ENCODE measurements around the gene RPTOR. TPM values are rescaled to one million over a fixed set of nuclear protein-coding genes. Genes with fewer than 3 reads are reported as not detected.

Gene RPTOR
- total RNA-seq, 1 experiment from 2014 or later, result 19.8 TPM

GRCh38 chr17:81000631-81001357, 456.2 kb downstream of the RPTOR start:
- no peak for DNase-seq (ENCODE audit: low read depth)
- in situ Hi-C loops (cut with HindIII; ENCODE audit: low pct_unique_long_range_greater_than_20kb, low sequenced_read_pairs), result no loop called here

DNA sequence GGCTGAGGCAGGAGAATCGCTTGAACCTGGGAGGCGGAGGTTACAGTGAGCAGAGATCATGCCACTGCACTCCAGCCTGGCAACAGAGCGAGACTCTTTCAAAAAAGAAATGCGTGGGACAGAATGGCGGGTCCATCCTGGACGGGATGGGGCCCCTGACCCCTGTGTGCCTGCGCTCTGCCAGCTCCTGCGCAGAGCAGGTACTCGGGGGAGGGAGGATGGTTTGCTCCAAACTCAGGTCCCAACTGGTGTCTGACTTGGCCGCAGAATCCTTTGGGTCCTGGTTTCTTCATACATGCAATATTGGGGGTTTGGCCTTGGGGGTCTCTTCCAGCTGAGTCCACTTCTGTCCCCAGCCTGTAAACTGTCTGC, 457.4 kb downstream of the RPTOR start:
- DNase-seq (ENCODE audit: low read depth), result no peak

DNA sequence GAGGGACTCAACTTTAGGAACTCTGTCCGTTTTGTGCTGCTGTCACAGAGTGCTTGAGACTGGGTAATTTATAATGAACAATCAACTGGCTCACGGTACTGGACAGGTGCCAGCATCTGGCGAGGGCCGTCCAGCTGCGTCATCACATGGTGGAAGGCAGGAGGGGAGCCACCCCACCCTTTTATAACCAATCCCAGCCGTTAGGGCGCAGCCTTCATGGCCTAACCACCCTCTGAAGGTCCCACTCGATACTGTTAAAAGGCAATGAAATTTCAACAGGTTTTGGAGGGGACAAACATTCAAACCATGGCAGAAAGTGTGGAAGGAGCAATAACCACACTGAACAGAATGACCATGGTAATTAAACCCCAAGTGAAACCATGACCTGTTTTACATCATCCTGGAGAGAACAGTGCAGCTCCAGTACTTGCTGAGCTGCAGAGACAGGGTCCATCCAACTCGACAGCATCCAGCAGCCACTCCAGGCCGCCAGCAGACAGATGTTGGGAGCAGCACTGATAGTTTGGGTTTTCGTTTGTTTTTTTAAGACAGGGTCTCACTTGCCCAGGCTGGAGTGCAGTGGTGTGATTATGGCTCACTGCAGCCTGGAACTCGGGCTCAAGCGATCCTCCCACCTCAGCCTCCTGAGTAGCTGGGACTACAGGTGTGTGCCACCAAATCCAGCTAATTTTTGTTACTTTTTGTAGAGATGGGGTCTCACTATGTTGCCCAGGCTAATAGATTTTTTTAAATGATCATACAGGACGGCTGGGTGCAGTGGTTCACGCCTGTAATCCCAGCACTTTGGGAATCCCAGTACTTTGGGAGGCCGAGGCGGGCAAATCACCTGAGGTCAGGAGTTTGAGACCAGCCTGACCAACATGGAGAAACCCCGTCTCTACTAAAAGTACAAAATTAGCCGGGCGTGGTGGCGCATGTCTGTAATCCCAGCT, 458.0 kb downstream of the RPTOR start:
- DNase-seq (ENCODE audit: low read depth), result peak; percentile 50
- in situ Hi-C loops (cut with HindIII; ENCODE audit: low pct_unique_long_range_greater_than_20kb, low sequenced_read_pairs), result no loop called here

More for the DNA sequence above, 457.4 kb downstream of the RPTOR start:
- in situ Hi-C loops (cut with HindIII; ENCODE audit: low pct_unique_long_range_greater_than_20kb, low sequenced_read_pairs), result no loop called here

DNA sequence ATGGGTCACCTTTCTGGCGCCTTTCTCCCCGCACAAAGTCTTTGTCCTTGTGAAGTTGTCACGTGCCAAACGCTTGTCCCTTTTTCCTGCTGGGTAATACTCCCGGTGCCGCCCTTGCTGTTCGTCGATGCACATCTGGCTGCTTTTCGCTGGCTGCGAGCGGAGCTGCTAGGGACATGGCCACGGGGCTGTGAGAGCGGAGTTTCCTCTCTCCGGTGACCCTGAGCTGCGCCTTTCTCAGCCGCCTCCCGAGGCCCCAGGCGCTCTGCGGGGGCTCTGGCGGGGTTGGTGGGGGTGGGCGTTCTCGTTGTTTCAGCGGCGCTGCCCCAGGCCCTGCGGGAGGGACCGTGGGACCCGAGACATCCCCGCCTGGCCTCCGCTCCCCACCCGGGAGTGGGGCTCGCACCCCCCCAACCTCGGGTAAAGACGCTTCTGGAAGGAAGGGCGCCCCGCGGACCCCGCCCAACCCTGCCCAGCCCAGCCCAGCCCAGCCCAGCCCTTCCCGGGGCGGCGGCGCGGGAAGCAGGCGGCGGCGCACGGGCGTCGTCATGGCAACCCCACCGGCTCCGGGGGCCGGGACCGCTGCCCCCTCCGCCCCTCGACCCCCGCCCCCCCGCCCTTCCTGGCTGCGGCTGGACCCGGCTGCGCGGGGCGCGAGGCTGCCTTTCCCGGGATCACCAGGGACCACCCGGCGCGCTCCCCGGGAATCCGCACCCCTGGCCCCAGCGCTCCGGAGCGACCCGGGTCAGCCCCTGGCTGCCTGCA, 459.3 kb downstream of the RPTOR start:
- in situ Hi-C loops (cut with HindIII; ENCODE audit: low pct_unique_long_range_greater_than_20kb, low sequenced_read_pairs), result no loop called here
- DNase-seq (ENCODE audit: low read depth), result no peak

- in situ Hi-C loops (cut with HindIII; ENCODE audit: low pct_unique_long_range_greater_than_20kb, low sequenced_read_pairs), result no loop called here
Measured at GRCh38 chr17:81006891-81007290, 462.3 kb downstream of the RPTOR start.

DNA sequence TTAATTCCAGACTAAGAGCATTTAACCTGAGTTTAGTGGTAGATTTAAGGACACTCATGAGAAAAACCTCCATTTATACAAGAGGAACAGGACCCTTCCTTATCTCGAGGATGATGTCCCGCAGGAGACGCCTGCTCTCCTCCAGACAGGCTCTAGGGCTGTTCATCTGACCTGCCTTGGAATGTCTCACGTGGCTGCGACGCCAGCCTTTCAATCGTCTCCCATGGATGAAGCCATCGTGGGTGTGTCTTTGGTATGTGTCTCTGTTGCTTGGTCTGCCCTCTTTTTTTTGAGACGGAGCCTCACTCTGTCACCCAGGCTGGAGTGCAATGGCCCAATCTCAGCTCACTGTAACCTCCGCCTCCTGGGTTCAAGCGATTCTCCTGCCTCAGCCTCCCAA, 463.5 kb downstream of the RPTOR start:
- DNase-seq (ENCODE audit: low read depth), result no peak
- in situ Hi-C loops (cut with HindIII; ENCODE audit: low pct_unique_long_range_greater_than_20kb, low sequenced_read_pairs), result no loop called here

More at GRCh38 chr17:81006891-81007290, 462.3 kb downstream of the RPTOR start:
- DNase-seq (ENCODE audit: low read depth), result no peak

DNA sequence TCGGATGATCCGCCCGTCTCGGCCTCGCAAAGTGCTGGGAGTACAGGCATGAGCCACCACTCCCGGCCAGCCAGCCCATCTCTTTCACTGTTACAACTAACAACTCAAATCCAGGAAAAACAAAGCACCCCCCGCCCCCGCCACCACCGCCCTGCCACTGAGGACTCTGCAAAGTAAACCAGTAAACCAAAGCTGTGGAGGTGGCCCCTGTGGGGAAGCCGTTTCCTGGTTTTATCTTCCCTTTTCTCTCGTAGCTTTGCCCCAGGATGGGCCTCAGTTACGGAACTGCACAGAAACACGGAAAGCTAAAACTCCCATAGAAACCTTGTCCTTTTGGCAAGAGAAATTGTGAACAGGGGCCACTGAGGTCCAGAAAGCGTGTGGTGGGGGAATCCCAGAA, 464.5 kb downstream of the RPTOR start:
- in situ Hi-C loops (cut with HindIII; ENCODE audit: low pct_unique_long_range_greater_than_20kb, low sequenced_read_pairs), result no loop called here
- DNase-seq (ENCODE audit: low read depth), result no peak

- in situ Hi-C loops (cut with HindIII; ENCODE audit: low pct_unique_long_range_greater_than_20kb, low sequenced_read_pairs), result no loop called here
- DNase-seq (ENCODE audit: low read depth), result no peak
Measured at GRCh38 chr17:81010935-81011334, 466.3 kb downstream of the RPTOR start.

DNA sequence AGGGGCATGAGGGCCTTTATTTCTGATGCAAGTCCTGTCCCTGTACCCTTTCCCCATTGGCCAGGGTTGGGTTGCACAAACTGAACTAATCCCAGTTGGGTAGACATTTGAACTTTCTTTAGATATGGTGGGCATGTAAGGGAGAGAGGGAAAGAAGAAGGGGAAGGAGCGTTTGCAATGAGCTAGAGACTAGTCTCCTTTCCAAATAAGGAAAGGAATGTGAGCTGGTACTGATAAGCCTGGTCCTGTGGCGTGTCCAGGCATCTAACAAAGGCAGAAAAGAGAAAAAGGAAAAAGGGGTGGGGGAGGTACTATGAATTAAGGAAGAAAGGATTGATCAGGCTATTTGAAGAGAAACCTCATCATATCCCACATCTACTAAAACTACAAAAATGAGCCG, 467.3 kb downstream of the RPTOR start:
- DNase-seq (ENCODE audit: low read depth), result no peak
- in situ Hi-C loops (cut with HindIII; ENCODE audit: low pct_unique_long_range_greater_than_20kb, low sequenced_read_pairs), result no loop called here

GRCh38 chr17:81012574-81013447, 468.2 kb downstream of the RPTOR start:
- in situ Hi-C loops (cut with HindIII; ENCODE audit: low pct_unique_long_range_greater_than_20kb, low sequenced_read_pairs), result no loop called here
- DNase-seq (ENCODE audit: low read depth), result no peak

DNA sequence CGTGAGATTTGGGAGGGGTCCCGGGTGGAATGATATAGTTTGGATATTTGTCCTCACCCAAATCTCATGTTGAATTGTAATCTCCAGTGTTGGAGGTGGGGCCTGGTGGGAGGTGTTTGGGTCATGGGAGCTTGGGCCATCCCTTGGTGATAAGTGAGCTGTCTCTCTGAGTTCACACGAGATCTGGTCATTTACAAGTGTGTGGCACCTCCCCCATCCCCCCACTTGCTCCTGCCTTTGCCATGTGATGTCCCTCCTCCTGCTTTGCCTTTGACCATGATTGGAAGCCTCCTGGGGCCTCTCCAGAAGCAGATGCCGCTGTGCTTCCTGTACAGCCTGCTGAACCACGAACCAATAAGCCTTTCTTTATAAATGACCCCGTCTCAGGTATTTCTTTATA, 469.0 kb downstream of the RPTOR start:
- DNase-seq (ENCODE audit: low read depth), result no peak
- in situ Hi-C loops (cut with HindIII; ENCODE audit: low pct_unique_long_range_greater_than_20kb, low sequenced_read_pairs), result no loop called here

DNA sequence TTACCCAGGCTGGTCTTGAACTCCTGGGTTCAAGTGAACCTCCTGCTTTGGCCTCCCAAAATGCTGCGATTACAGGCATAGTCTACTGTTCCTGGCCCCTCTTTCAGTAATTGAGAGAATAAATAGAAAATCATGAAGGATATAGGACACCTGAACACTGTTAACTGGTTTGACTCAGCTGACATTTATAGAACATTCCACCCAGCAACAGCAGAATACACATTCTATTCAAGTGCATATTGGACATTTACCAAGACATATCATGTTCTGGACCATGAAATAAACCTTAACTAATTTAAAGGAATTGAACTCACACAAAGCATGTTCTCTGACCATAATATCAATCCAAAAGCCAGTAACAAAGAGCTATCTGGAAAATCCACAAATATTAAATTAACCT, 470.5 kb downstream of the RPTOR start:
- in situ Hi-C loops (cut with HindIII; ENCODE audit: low pct_unique_long_range_greater_than_20kb, low sequenced_read_pairs), result no loop called here
- no peak for DNase-seq (ENCODE audit: low read depth)

Other genes with a start within 250 kb of the RPTOR start
- 31.7 and 47.6 TPM in 2 replicates for gene ENDOV, start 129.7 kb upstream of the RPTOR start, total RNA-seq (2014; rRNA removed; shearing (Covaris generic); ENCODE audit: low replicate concordance)
- not detected in 2 replicates for gene NPTX1, start 68.2 kb upstream of the RPTOR start, total RNA-seq (2014; rRNA removed; shearing (Covaris generic); ENCODE audit: low replicate concordance)